HCT116 (cell line): ENCODE results near the gene EIF3A. TPM values are rescaled to one million over a fixed set of nuclear protein-coding genes. Genes with fewer than 3 reads are reported as not detected.

ENCODE experiments used
- ATAC-seq: fragments of 200-7000 bp; cut with Tn5 transposase; 2 replicates; pipeline ENCODE4 v1.9.1; 2020; ENCODE audit warnings: mild to moderate bottlenecking, moderate library complexity
- BruUV-seq: library from RNA; stranded (reverse); fragments of 400-500 nt; replicated peaks from 2 replicates; lab custom pipeline; 2021; lab: Mats Ljungman, UMichigan
- CTCF ChIA-PET: fragments of 300-600 bp; sonication (Branson Sonifier 250); formaldehyde crosslinking; loops from one replicate; lab custom pipeline; 2021; ENCODE audit warnings: antibody characterized with exemption; lab: Charles Lee
- POLR2A ChIA-PET: fragments of 300-600, 350-600 bp; sonication (Branson Sonifier 250); formaldehyde crosslinking; loops from one replicate; lab custom pipeline; 2021; ENCODE audit warnings: antibody characterized with exemption; lab: Charles Lee
- RAD21 ChIA-PET, 2 experiments: fragments of 300-600 bp; sonication (Branson Sonifier 250); formaldehyde crosslinking; loops; one replicate each; lab custom pipeline; 2023; ENCODE audit warnings: low total read pairs in 2 of 2; ENCODE audit not compliant: uncharacterized antibody in 2 of 2, unreplicated experiment in 2 of 2, low non-redundant PET in 1 of 2; lab: Charles Lee
- DNase-seq: peaks from one replicate; pipeline ENCODE4 v3.0.0-alpha.2; 2010; ENCODE audit warnings: low read depth, low spot score
- H2AFZ ChIP-seq: fragments of 200-600 bp; shearing (Covaris generic), sonication (generic); 2 replicates; pipeline ENCODE4 v1.6.1; 2017; ENCODE audit warnings: low read depth, mixed run types, mixed read lengths, antibody characterized with exemption, low read length; ENCODE audit not compliant: poor library complexity, severe bottlenecking
- H3K27ac ChIP-seq: 2 replicates; pipeline ENCODE4 v1.5.1; 2012; ENCODE audit warnings: low read depth, low read length
- H3K27me3 ChIP-seq: fragments of 200-600 bp; sonication (generic); 2 replicates; pipeline ENCODE4 v1.6.1; 2016; ENCODE audit warnings: mixed run types, low read length, mixed read lengths; ENCODE audit not compliant: insufficient read depth
- H3K36me3 ChIP-seq, 2 experiments: fragments of 200-500 bp in 1 of 2; fragments of 200-600 bp in 1 of 2; sonication (Bioruptor generic) in 1 of 2; sonication (generic) in 1 of 2; 2 replicates each; pipeline versions ENCODE4 v1.5.1 to v1.6.1; 2014 to 2016; ENCODE audit warnings: low read length in 2 of 2, inconsistent platforms in 1 of 2, mixed read lengths in 1 of 2, mixed run types in 1 of 2; ENCODE audit not compliant: insufficient read depth in 2 of 2, control insufficient read depth in 1 of 2
- H3K4me1 ChIP-seq, 2 experiments: fragments of 200-600 bp in 1 of 2; sonication (generic) in 1 of 2; 2 replicates each; pipeline versions ENCODE4 v1.5.1 to v1.6.1; 2012 to 2017; ENCODE audit warnings: low read length in 2 of 2, inconsistent platforms in 1 of 2, mild to moderate bottlenecking in 1 of 2, mixed read lengths in 1 of 2, mixed run types in 1 of 2, moderate library complexity in 1 of 2; ENCODE audit not compliant: insufficient read depth in 2 of 2, control insufficient read depth in 1 of 2
- H3K4me2 ChIP-seq: fragments of 200-600 bp; sonication (generic); 2 replicates; pipeline ENCODE4 v1.6.1; 2017; ENCODE audit warnings: mixed run types, low read length, mixed read lengths
- H3K4me3 ChIP-seq, 2 experiments: fragments of 200-600 bp in 1 of 2; sonication (generic) in 1 of 2; replicated peaks in 1 of 2; 2 replicates each; pipeline ENCODE4 v1.5.1; 2011 to 2016; ENCODE audit warnings: low read length in 2 of 2, control low read depth in 1 of 2, low read depth in 1 of 2, mild to moderate bottlenecking in 1 of 2, mixed read lengths in 1 of 2, mixed run types in 1 of 2
- H3K79me2 ChIP-seq: fragments of 200-600 bp; sonication (generic); 2 replicates; pipeline ENCODE4 v1.6.1; 2017; ENCODE audit warnings: mild to moderate bottlenecking, mixed run types, low read length, moderate library complexity, mixed read lengths; ENCODE audit not compliant: insufficient read depth
- H3K9ac ChIP-seq: fragments of 200-600 bp; sonication (generic); 2 replicates; pipeline ENCODE4 v1.6.1; 2016; ENCODE audit warnings: low read length, mixed read lengths
- H3K9me2 ChIP-seq: fragments of 200-600 bp; sonication (generic), shearing (Covaris generic); 2 replicates; pipeline ENCODE4 v1.6.1; 2017; ENCODE audit warnings: mixed run types, mild to moderate bottlenecking, moderate library complexity; ENCODE audit not compliant: insufficient read depth
- H3K9me3 ChIP-seq, 2 experiments: fragments of 200-500 bp in 1 of 2; fragments of 200-600 bp in 1 of 2; sonication (Bioruptor generic) in 1 of 2; sonication (generic) in 1 of 2; 2 replicates each; pipeline ENCODE4 v1.6.1; 2014 to 2017; ENCODE audit warnings: low read length in 2 of 2, mixed read lengths in 2 of 2, inconsistent platforms in 1 of 2, low read depth in 1 of 2, mild to moderate bottlenecking in 1 of 2, mixed run types in 1 of 2, moderate library complexity in 1 of 2; ENCODE audit not compliant: control insufficient read depth in 1 of 2, insufficient read depth in 1 of 2
- H4K20me1 ChIP-seq: fragments of 200-600 bp; sonication (generic), shearing (Covaris generic); 2 replicates; pipeline ENCODE4 v1.6.1; 2017; ENCODE audit warnings: mixed run types, mild to moderate bottlenecking, moderate library complexity; ENCODE audit not compliant: insufficient read depth
- ATF3 ChIP-seq: IDR thresholded peaks from 2 replicates; pipeline ENCODE4 v1.6.1; 2012
- CEBPB ChIP-seq: IDR thresholded peaks from 2 replicates; pipeline ENCODE4 v1.6.1; 2012; ENCODE audit warnings: low read depth
- CTCF ChIP-seq, 3 experiments: fragments of 200-600 bp in 1 of 3; sonication (generic) in 1 of 3; IDR thresholded peaks in 2 of 3; conservative IDR thresholded peaks in 1 of 3; 2 replicates each; pipeline ENCODE4 v1.5.1; 2012 to 2017; ENCODE audit warnings: low read depth in 2 of 3, low read length in 2 of 3, antibody characterized with exemption in 1 of 3, borderline replicate concordance in 1 of 3, control low read depth in 1 of 3, mild to moderate bottlenecking in 1 of 3, mixed read lengths in 1 of 3, mixed run types in 1 of 3, moderate library complexity in 1 of 3; ENCODE audit not compliant: insufficient read depth in 1 of 3
- EGR1 ChIP-seq: IDR thresholded peaks from 2 replicates; pipeline ENCODE4 v1.6.1; 2012; ENCODE audit warnings: low read depth
- ELF1 ChIP-seq: IDR thresholded peaks from 2 replicates; pipeline ENCODE4 v1.6.1; 2012; ENCODE audit warnings: low read depth, borderline replicate concordance
- EZH2 ChIP-seq: fragments of 200-600 bp; sonication (generic); IDR thresholded peaks from 2 replicates; pipeline ENCODE4 v1.6.1; 2017; ENCODE audit warnings: antibody characterized with exemption, mixed run types
- EZH2phosphoT487 ChIP-seq: fragments of 200-600 bp; IDR thresholded peaks from 2 replicates; pipeline ENCODE4 v1.6.1; 2018; ENCODE audit warnings: antibody characterized with exemption, borderline replicate concordance
- FOSL1 ChIP-seq: IDR thresholded peaks from 2 replicates; pipeline ENCODE4 v1.6.1; 2012; ENCODE audit warnings: low read depth
- JUND ChIP-seq: IDR thresholded peaks from 2 replicates; pipeline ENCODE4 v1.6.1; 2012
- POLR2A ChIP-seq: IDR thresholded peaks from 2 replicates; pipeline ENCODE4 v1.7.0; 2011; ENCODE audit warnings: borderline replicate concordance; ENCODE audit not compliant: insufficient read depth, insufficient read length; ENCODE audit errors: extremely low read depth
- POLR2AphosphoS5 ChIP-seq: IDR thresholded peaks from 2 replicates; pipeline ENCODE4 v1.6.1; 2011; ENCODE audit warnings: mild to moderate bottlenecking, low read depth, low read length, moderate library complexity
- RAD21 ChIP-seq: IDR thresholded peaks from 2 replicates; pipeline ENCODE4 v1.6.1; 2012; ENCODE audit warnings: low read depth, mild to moderate bottlenecking
- REST ChIP-seq: IDR thresholded peaks from 2 replicates; pipeline ENCODE4 v1.6.1; 2012; ENCODE audit warnings: low read depth
- SIN3A ChIP-seq: IDR thresholded peaks from 2 replicates; pipeline ENCODE4 v1.6.1; 2012; ENCODE audit warnings: low read depth
- SP1 ChIP-seq: IDR thresholded peaks from 2 replicates; pipeline ENCODE4 v1.6.1; 2012; ENCODE audit warnings: low read depth
- SRF ChIP-seq: IDR thresholded peaks from 2 replicates; pipeline ENCODE4 v1.6.1; 2012; ENCODE audit warnings: low read depth
- TCF7L2 ChIP-seq: IDR thresholded peaks from 2 replicates; pipeline ENCODE4 v1.7.0; 2011; ENCODE audit warnings: borderline replicate concordance, inconsistent platforms; ENCODE audit not compliant: insufficient read depth, insufficient read length; ENCODE audit errors: extremely low read depth
- ZFX ChIP-seq: fragments of 450-650 bp; IDR thresholded peaks from 2 replicates; pipeline ENCODE4 v1.6.1; 2017
- intact Hi-C: fragments of 100-400 bp; cut with micrococcal nuclease; formaldehyde crosslinking; loops from 2 replicates; pipeline ENCODE4 v1.10.0; 2022
- total RNA-seq: library from RNA; stranded (reverse); gene quantifications from one replicate; pipeline ENCODE4 v1.2.1, GENCODE V29; 2021; ENCODE audit not compliant: unreplicated experiment

Gene EIF3A
- total RNA-seq, 1 experiment from 2014 or later, result 271 TPM

- Histone ChIP-seq H3K4me2 (no peak overlapping the region), H3K9me2 (no peaks in the 10 kb centered on the region), H3K36me3 (peaks cover 84 to 91% of the 10 kb centered on the region in 2 experiments), H4K20me1 (peaks cover 51% of the 10 kb centered on the region; the same call in 1 of the 2 replicates), H3K27me3 (no peaks in the 10 kb centered on the region), H3K4me1 (no peaks in the 10 kb centered on the region), H3K9ac (no peak overlapping the region), H3K79me2 (peaks cover 100% of the 10 kb centered on the region), H3K27ac (no peak overlapping the region), H2AFZ (no peak overlapping the region), H3K9me3 (no peaks in the 10 kb centered on the region), H3K4me3 (no peak overlapping the region)
- POLR2A ChIA-PET, result no interaction called here
- TF ChIP-seq POLR2AphosphoS5 (no peak), CTCF (IDR thresholded peaks at IDR 0.05 in 2 of 3, conservative IDR thresholded peaks at IDR 0.05 in 1 of 3; ENCODE audit: borderline replicate concordance in 1 of 3, insufficient read depth in 1 of 3, low read depth in 2 of 3, low read length in 2 of 3) (no peak)
- ATAC-seq, result no peak
- CTCF ChIA-PET, result no interaction called here
- no peak for DNase-seq
- intact Hi-C loops, result no loop called here
- RAD21 ChIA-PET, result no interaction called here
- BruUV-seq, result TSS peak; percentile 12
Observed at GRCh38 chr10:119051775-119052174, 28.8 kb downstream of the EIF3A start.

GRCh38 chr10:119049777-119050176 is 30.8 kb downstream of the EIF3A start:
- Histone ChIP-seq H3K9ac (no peak overlapping the region), H3K9me3 (no peaks in the 10 kb centered on the region), H2AFZ (no peak overlapping the region), H3K27me3 (no peaks in the 10 kb centered on the region), H3K4me1 (no peaks in the 10 kb centered on the region), H3K79me2 (peaks cover 100% of the 10 kb centered on the region), H4K20me1 (peaks cover 57% of the 10 kb centered on the region; the same call in 1 of the 2 replicates), H3K9me2 (no peaks in the 10 kb centered on the region), H3K4me3 (no peak overlapping the region), H3K27ac (no peak overlapping the region), H3K36me3 (peaks cover 83 to 95% of the 10 kb centered on the region in 2 experiments), H3K4me2 (no peak overlapping the region)
- DNase-seq (no peak), ATAC-seq (no peak)
- ChIA-PET RAD21 (no interaction called here), CTCF (no interaction called here), POLR2A (no interaction called here)
- intact Hi-C loops, result no loop called here
- no TSS peak for BruUV-seq
- TF ChIP-seq EZH2, result no peak
- TF ChIP-seq RAD21, result no peak
- TF ChIP-seq POLR2AphosphoS5, result no peak
- no peak for TF ChIP-seq SRF
- no peak for TF ChIP-seq ELF1
- TF ChIP-seq POLR2A, result no peak
- no peak for TF ChIP-seq ZFX
- no peak for TF ChIP-seq SP1
- TF ChIP-seq EGR1, result no peak
- TF ChIP-seq SIN3A, result no peak
- TF ChIP-seq CEBPB, result no peak
- TF ChIP-seq EZH2phosphoT487, result no peak
- no peak for TF ChIP-seq FOSL1
- TF ChIP-seq TCF7L2, result no peak
- TF ChIP-seq REST, result no peak
- TF ChIP-seq ATF3, result no peak
- TF ChIP-seq JUND, result no peak
